Lower leg skin (tissue), 4 donors: ENCODE measurements around the gene MTARC2. TPM values are rescaled to one million over a fixed set of nuclear protein-coding genes. Genes with fewer than 3 reads are reported as not detected.
"Not testable (repeated sequence)": the region's sequence is repeated elsewhere in the genome, so short reads cannot be mapped to it uniquely, and the experiment has no call there.

Source experiments
- DNase-seq, 2 donors: peaks; one replicate each; pipeline ENCODE4 v3.0.0-alpha.2; 2019; ENCODE audit warnings: low spot score in 2 of 2
- H3K4me3 ChIP-seq: fragments of 200-600 bp; sonication (generic); 2 replicates; pipeline ENCODE4 v1.5.1; 2017; ENCODE audit warnings: mild to moderate bottlenecking, low read depth; ENCODE audit not compliant: poor library complexity, severe bottlenecking
- CTCF ChIP-seq, 3 donors: fragments of 450-650 bp; IDR thresholded peaks; one replicate each; pipeline ENCODE4 v1.5.1; 2016; ENCODE audit warnings: antibody characterized with exemption in 3 of 3, mild to moderate bottlenecking in 3 of 3, moderate library complexity in 2 of 3
- POLR2A ChIP-seq, 2 donors: fragments of 450-650 bp; IDR thresholded peaks; one replicate each; pipeline ENCODE4 v1.6.1; 2016 to 2017; ENCODE audit warnings: antibody characterized with exemption in 2 of 2, mild to moderate bottlenecking in 1 of 2, moderate library complexity in 1 of 2
- WGBS, 2 donors: methylation state at CpG; one replicate each; pipeline ENCODE4 v1.1.5; 2018; 5-methylcytosine and 5-hydroxymethylcytosine counted together
- intact Hi-C: fragments of 100-400 bp; cut with DNase I; formaldehyde crosslinking; loops from one replicate; pipeline ENCODE4 v1.15.0; 2023; ENCODE audit warnings: low total_unique reads
- total RNA-seq, 4 donors: library from RNA; depleted of rRNA; stranded (reverse); fragments of >200 nt; gene quantifications; one replicate each; pipeline ENCODE4 v1.1.0, GENCODE V29; 2016

The MTARC2 gene
- total RNA-seq, 4 donors from 2014 or later, result 4.3 to 8.6 (median 5.6) TPM

DNA sequence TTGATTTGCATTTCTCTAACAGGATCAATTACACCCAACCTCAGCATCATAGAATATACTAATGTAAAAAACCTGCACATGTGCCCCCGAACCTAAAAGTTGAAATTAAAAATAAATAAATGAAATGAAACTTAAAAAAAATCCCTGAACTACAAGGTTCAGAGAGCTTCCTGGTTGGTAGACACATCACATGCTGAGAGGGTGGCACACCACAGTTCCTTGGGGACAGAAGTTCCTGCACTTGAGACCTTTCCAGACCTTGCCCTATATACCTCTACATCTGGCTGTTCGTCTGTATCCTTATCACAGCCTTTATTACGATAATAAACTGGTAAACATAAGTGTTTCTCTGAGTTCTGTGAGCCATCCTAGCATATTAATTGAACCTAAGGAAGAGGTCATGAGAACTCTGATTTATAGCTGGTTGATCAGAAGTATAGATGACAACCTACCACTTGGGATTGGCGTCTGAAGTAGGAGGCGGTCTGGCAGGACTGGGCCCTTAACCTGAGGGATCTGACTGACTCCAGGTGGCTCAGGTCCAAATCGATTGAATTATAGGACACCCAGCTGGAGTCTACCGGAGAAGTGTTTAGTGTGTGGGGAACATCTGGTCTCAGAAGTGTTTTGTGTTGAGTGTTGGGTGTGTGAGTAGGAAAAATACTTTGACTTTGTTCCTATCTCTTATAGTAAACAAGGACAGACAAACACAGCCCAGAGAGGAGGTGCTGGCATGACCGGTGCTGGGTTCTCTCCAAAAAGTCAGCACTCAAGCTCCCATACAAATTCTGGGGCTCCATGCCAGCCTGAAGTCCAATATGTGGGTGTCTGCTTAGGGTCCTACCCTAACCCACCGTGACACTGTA is 39.0 kb upstream of the MTARC2 start:
- H3K4me3 ChIP-seq, result no peak overlapping the region
- WGBS, 2 donors, result 64% methylated on average over 9 of the region's 9 CpGs
- intact Hi-C loops, result no loop called here
- TF ChIP-seq CTCF (IDR thresholded peaks at IDR 0.05), result no peak
- no peak for TF ChIP-seq POLR2A (IDR thresholded peaks at IDR 0.05)
- DNase-seq, result no peak

GRCh38 chr1:220710333-220710732 is 37.8 kb upstream of the MTARC2 start:
- intact Hi-C loops, result no loop called here
- WGBS, 2 donors, result 65 to 66% methylated on average over 4 of the region's 4 CpGs

DNA sequence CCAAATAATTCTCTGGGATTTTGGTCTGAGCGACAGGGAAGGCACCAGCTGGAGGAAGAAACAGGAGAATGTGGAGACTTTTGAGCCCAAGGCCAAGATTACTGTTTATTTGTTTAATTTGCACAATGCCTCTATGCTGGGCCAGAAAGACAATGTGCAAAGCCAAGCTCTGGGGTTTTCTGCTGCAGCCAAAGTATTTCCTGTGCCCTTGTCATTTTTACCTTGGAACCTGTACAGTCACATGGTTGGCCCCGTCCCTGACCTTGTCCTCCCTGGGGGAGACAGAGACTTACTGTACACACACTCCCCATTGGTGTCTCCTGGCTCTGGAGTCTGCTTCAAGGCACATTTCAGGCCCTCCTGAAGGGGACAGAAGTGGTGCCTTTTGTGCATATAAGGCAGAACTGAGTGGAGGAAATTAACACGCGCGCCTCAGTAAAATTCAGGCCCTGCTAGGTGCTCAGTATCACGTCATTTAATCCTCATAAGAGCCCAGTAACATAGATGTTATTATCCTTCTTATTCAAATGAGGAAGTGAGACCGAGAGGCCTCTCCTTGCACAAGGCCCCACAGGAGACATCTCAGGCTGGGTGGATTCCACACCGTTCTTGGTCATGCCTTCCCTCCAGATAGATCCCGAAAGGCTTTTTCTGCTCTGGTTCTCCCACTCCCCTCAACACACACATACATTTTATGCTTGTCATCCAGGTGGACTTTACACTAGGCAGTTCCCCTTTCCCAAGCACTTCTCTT is 36.9 kb upstream of the MTARC2 start:
- WGBS, 2 donors, result 75 to 79% methylated on average over 9 of the region's 9 CpGs
- no peak overlapping the region for H3K4me3 ChIP-seq
- TF ChIP-seq CTCF (IDR thresholded peaks at IDR 0.05) (no peak), POLR2A (IDR thresholded peaks at IDR 0.05) (no peak)
- intact Hi-C loops, result no loop called here
- DNase-seq, result no peak

More at GRCh38 chr1:220710333-220710732, 37.8 kb upstream of the MTARC2 start:
- no peak for TF ChIP-seq POLR2A (IDR thresholded peaks at IDR 0.05)
- TF ChIP-seq CTCF (IDR thresholded peaks at IDR 0.05), result no peak
- no peak for DNase-seq
- H3K4me3 ChIP-seq, result no peak overlapping the region

GRCh38 chr1:220715986-220716385 is 32.1 kb upstream of the MTARC2 start:
- 94 to 96% methylated on average over 5 of the region's 5 CpGs for WGBS, 2 donors

GRCh38 chr1:220717800-220718640 is 30.1 kb upstream of the MTARC2 start:
- intact Hi-C loops, result no loop called here
- WGBS, 2 donors, result 83 to 84% methylated on average over 20 of the region's 20 CpGs
- no peak for DNase-seq
- TF ChIP-seq POLR2A (IDR thresholded peaks at IDR 0.05), result no peak
- no peak for TF ChIP-seq CTCF (IDR thresholded peaks at IDR 0.05)
- no peak overlapping the region for H3K4me3 ChIP-seq

More at GRCh38 chr1:220715986-220716385, 32.1 kb upstream of the MTARC2 start:
- H3K4me3 ChIP-seq, intact Hi-C loops, DNase-seq: not testable (repeated sequence)

DNA sequence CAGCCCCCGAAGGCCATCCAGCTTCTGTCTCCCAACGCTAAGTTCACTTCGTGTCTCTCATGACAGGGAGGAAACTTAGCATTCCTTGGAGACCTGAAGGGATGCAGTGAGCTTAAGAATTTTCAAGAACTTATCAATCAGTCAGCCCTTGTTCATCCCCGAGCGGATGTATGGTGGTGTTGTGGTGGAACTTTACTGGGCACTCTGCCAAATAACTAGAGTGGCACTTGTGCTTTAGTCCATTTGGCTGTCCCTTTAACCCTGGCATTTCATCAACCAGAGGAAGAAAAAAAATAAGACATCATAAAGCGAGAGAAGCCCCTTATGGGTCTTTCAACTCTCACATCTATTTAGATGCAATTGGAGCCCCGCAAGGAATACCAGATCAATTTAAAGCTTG is 26.9 kb upstream of the MTARC2 start:
- H3K4me3 ChIP-seq, DNase-seq, intact Hi-C loops: not testable (repeated sequence)
- 66 to 77% methylated on average over 7 of the region's 7 CpGs for WGBS, 2 donors
